NCI-H446 treated with DMSO at 0.1 percent for 48 hours (cell line): ENCODE results near the gene MAGI1.

Experiments used
- DNase-seq: peaks from one replicate; lab custom pipeline; 2025; lab: John Stamatoyannopoulos, UW

Gene MAGI1

GRCh38 chr3:65833761-65834505, 204.8 kb downstream of the MAGI1 start:
- no peak for DNase-seq

DNA sequence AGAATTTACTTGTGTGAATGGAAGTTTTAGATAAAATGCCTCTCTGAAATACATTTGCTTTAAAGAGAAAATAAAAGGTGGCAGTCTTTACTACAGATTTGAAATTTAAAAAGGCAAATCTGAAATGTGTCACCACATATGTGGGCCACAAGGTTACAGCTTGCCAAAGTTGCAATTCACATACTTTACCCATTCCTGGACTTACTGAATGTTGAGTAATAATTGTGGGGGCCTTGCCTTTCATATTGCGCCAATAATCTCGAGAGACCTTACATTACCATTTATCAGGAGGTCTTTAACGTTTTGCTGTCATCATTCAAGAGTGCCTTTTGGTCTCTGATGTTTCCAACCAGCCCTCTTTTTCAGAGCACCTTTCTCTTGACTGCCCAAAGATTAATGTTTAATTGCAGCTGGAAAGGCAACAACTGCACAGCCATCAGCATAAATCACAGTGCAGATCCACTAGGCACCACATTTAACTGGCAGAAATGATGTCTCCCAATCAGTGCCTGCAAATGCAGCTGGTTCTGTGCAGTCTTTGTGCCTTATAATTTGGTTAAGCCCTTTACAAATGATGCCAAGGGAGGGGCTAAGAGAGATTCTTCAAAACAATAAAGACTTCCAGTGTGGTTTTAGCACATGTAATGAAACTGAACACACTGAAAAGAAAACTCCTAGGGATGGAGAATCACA, 206.8 kb downstream of the MAGI1 start:
- DNase-seq: no peak

DNA sequence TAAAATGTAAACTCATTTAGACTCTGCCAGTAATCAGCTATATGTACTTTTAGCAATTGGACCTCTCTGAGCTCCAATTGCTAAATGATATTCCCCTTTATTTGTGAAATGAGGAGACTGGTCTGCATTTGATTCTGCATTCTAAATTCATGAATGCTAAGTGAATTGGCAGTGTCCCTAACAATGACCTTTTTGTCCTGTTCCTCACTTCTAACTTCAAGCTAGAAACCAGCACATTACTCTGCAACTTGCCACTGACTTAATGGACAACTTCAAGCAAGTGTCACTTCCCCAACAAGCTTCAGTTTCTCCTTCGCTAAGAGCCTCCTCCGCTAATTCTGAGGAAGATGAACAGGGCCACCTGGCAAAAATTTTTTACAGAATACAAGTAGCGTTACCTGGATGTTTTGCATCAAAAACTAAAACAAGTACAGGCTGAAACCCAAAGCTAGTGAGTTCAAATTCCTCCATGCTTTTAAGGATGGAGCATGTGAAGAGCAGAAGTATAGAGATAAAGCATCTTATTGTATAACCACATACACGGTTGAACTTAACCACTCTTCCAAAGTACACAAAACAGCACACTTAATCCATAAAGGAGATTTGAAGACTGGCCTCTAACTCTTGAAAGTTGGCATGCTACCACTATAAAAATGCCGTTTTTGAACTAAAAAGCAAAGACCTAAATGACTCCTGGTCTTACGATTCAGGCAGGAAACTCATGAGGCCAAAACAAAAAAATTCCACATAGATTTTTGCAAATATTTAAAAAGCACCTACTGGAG, 207.6 kb downstream of the MAGI1 start:
- no peak for DNase-seq

GRCh38 chr3:65829228-65829627, 209.5 kb downstream of the MAGI1 start:
- DNase-seq: no peak

DNA sequence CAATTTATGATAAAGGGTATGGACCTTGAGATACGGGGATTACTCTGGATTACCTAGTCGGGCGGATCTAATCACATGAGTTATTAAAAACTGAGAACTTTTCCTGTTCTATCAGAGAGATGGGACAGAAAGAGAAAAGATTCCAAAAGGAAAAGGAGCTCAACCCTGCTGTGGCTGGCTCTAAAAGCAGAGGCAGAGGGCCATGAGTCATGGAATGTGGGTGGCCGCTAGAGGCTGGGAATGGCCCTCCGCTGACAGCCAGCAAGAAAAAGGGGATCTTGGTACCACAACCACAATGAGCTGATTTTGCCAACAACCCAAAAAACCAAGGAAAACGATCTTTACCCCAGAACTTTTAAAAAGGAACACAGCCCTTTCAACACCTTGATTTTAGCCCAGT, 210.0 kb downstream of the MAGI1 start:
- no peak for DNase-seq

GRCh38 chr3:65827076-65827475, 211.6 kb downstream of the MAGI1 start:
- no peak for DNase-seq

DNA sequence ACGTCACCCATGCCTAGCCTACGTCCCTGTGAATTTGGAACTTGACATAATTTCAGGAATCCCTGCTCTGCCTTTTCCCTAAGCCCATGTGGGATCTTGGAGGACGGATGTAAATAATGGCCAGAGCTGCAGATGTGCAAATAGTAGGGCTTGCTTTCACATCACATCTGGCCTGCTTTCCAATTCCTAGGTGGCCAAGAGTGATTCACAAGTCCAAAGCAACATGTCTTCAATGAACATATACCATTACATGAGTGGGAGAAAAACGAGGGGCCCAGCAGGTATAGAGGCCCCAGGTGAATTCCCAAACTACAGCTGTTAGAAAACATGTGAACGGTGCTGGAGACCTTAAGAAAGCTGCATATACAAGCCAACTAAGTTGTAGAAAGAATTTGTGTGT, 214.6 kb downstream of the MAGI1 start:
- DNase-seq: no peak

GRCh38 chr3:65820600-65820999, 218.1 kb downstream of the MAGI1 start:
- no peak for DNase-seq

DNA sequence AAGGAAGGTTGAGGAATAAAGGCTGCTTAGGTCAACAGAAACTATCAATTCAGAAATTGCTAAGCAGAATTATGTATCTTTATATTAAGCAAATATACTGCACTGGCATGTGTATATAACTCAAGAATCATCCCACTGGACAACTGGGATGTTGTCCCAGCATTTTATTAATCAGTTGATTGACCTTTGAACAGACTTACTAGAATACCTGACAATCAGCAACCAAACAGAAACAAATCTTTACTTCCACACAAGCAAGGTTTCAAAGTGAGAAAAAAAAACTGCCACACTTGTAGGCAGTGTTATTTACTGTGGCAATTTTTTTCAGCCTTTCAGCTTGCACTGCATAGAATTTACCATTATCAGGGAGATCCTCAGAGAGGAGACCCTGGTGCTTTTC, 218.8 kb downstream of the MAGI1 start:
- DNase-seq: no peak

GRCh38 chr3:65817553-65818126, 221.1 kb downstream of the MAGI1 start:
- no peak for DNase-seq

- DNase-seq: no peak
Measured at GRCh38 chr3:65816208-65816607, 222.5 kb downstream of the MAGI1 start.

- no peak for DNase-seq
Measured at GRCh38 chr3:65814845-65815578, 223.7 kb downstream of the MAGI1 start.

DNA sequence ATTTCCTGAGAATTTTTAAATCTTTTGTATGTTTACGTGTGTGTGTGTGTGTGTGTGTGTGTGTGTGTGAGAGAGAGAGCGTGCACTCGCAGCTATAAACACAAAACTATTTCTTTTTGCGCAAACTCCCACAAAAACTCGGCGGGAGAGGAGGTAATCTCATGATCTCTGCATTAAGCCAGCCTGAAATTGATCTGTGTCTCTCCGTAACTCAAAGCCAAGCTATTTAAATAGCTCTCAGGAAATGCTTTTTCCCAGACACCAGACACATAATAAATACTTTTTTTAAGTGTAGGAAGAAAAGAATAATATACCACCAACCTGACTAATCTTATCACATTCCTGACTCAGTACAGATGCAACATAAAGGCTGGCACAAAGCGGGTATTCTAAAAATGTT, 226.8 kb downstream of the MAGI1 start:
- no peak for DNase-seq

GRCh38 chr3:65811086-65811761, 227.5 kb downstream of the MAGI1 start:
- no peak for DNase-seq

- DNase-seq: no peak
Measured at GRCh38 chr3:65810302-65810701, 228.4 kb downstream of the MAGI1 start.

GRCh38 chr3:65809641-65810150, 229.0 kb downstream of the MAGI1 start:
- no peak for DNase-seq

DNA sequence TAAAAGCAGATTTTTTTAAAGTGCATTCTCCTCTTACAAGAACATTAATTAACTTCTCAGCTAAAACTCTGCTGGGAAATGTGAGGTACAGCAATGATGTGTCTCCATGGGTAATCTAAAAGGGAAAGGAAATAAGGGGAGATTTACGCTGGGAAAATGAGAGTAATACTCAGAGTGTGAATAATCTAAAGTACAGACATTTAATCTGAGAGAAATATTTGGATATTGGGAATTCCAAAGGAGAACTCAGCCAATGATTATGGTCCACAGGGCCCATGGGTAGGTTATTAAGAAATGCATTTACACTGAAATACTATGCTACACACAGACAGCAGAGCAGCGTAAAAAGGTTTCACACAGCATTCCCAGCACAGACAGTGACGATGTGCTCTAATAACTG, 229.9 kb downstream of the MAGI1 start:
- DNase-seq: no peak

- no peak for DNase-seq
Measured at GRCh38 chr3:65808407-65808806, 230.3 kb downstream of the MAGI1 start.

DNA sequence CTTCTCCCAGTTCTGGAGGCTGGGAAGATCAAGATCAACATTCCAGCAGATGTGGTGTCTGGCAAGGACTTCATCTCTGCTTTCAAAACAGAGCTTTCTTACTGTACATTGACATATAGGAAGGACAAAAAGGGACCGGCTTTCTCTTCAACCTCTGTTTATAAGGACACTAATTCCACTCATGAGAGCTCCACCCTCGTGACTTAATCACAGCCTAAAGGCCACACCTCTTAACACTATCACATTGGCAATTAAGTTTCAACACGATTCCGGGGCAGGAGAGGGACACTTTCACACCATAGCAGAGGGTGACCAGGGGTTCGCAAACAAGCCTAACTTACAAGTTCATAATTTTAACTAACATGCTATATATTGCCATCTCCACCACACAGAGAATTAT, 231.5 kb downstream of the MAGI1 start:
- DNase-seq: no peak

DNA sequence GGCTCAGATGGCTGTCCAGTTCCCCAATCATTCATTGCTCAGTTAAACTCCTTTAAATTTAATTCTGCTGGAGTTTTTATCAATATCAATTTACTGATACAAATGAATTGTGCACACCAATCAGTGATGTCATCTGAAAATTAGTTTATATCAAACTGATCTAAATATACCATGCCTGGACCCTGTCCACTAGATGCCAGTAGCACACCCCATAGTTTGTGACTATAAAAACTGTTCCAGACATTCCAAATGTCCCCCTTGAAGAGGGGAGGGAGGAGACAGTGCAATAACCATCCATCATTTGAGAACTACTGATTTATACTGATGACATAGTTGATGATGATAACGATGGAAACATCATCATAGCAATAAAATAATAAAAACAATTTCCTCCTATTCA, 232.1 kb downstream of the MAGI1 start:
- DNase-seq: no peak

DNA sequence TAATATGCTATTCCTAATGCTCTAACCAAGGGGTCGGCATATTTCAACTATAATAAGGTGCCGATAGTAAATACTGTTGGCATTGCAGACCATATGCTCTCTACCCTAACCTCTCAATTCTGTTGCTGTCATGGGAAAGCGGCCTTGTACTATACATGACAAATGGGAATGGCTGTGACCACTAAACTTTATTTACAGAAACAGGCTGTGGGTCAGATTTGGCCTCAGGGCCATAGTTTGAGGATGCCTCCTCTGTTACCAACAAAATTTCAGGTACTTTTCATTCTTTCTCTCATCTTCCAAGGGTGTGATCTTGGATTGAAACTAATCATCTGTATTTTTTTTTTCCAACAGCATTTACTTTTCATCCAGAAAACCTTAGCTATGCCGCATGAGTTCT, 242.0 kb downstream of the MAGI1 start:
- no peak for DNase-seq
